ENCODE measurements around the gene GPR84.

GPR84 gene

DNA sequence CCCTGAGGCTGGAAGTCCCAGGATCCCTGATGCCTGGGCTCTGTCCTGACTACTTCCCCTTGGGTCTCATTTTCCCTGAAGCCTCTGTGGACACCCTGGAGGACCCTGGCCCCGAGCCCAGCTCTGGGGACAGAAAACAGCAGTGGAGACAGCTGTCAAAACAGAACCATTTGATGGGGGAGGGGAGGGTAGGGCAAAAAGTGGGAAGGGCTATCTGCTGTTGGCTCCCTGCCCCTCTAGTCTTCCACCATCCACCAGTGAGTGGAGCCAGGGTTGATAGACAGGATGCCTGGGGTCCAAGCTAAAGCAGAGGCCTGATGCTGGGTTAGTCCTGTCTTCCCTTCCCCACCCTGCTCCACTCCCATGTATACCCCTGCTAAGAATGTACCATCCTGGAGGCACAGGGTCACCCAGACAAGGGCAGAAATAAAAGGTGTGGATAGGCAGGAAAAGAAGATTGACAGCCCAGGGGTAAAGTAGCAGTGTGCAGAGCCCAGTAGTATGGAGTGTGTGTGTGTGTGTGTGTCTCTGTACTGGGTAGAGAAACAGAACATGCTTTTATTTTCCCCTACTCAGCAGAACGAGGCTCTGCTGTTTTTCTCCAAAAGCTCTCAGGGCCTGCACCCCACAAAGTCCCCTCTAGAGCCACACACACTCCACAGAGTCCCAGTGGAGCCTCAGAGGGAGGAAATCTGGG lies 10.4 kb upstream of the GPR84 start:
- no peak for DNase-seq (ENCODE audit: low read depth, low spot score)

DNA sequence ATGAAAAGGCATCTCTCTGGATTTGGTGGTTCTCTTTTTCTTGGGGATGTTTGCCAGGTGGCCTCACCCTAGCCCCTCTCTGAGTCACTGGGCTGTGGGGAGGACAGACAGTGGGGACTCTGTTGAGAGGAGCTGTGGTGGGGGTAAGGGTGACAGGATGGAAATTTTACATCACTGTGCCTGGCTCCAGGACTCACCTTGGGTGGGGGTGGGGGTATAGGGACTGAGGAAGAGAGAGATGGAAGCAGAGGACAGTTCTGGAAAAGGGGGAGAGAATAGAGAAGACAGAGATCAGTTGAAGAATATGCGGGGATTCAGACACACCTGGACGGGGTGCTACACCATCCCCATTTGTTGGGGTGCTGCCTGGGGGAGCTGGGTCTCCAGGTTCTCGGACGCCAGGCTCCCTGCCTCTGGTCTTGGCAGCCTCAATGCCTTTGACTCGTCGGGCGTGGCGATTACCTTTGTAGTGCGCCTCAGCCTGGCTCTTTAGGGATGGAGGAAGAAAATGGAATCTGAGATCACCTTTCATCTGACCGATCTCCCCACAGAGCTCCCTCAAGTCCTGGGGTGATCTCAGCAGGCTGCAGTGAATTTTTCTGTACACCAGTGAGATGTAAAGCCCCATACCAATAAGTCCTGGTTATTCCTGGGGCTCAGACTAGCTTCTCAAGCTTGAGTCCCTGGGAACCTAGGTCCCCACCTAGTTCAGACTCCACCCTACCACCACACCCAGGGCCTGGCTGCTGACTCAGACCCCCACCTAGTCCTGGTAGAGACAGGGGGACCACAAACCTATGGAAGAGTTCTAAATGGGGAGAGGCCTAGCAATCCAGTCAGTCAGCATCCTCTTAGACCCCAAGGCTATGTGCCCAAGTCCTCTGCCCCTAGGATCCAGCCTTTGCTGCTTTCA lies 9.6 kb upstream of the GPR84 start:
- DNase-seq (ENCODE audit: low read depth, low spot score) = no peak

DNA sequence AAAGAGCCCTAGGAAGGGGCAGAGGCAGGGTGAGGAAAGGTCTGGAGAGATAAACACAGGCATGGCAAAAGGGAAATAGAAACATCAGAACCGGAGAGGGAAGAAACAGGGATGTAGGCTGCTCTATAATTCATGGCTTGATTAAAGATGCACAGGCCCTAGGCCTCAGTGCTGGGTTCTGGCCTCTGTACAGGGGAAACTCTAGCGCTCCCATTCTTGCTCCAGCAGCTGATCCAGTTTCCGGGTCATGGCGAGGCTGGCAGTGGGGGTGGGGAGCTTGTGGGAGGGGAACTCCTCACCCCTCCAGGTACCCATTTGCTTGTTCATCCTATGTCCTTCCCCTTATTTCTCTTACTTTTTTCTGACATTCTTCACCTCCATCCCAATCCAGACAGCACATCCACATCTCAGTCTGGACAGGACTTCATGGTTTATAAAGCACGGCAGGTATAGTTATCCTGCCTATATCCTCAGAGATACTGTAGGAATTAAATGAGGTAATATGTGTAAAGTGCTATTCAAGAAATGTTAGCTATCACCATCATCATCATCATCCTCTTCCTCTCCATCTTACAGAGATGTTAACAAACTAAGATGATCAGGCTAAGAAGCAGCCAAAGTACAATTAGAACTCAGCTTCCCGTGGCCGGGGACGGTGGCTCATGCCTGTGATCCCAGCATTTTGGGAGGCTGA lies 8.0 kb upstream of the GPR84 start:
- no peak for DNase-seq (ENCODE audit: low read depth, low spot score)

DNA sequence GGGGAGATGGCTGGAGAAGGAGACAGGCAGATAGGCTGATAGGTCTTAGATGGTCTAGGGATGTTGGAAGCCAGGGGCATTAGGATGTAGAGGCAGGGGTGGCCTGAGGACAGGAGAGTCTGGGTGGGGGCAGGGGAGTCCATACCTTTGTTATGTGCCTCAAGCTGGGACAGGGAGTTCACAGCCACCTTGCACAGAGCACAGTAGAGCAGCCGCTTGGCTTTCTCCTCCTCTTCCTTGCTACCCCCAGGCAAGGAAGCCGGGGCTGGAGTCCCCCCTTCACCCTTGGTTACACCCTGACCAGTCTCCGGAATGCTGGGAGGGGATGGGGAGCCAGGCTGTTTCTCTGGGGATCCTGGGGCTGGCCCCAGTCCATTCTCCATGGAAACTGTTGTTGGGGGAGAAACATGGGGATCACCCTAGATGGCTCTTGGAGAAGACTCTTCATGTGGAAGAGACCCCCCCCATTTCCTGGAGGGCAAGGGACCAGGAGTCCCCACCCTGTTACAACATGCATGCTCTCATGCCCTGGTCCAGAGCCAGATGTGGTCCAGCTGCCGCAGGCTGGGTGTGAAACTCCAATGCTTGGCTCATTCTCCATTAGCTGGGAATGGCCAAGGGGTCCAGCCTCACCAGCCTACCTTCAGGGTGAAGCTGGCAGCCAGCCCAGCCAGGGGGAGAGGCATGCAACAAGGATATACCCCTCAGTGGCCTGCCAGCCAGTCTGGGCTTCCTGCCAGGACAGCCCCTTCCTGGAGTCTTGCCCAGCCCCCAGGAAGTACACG lies 7.2 kb upstream of the GPR84 start:
- no peak for DNase-seq (ENCODE audit: low read depth, low spot score)

DNA sequence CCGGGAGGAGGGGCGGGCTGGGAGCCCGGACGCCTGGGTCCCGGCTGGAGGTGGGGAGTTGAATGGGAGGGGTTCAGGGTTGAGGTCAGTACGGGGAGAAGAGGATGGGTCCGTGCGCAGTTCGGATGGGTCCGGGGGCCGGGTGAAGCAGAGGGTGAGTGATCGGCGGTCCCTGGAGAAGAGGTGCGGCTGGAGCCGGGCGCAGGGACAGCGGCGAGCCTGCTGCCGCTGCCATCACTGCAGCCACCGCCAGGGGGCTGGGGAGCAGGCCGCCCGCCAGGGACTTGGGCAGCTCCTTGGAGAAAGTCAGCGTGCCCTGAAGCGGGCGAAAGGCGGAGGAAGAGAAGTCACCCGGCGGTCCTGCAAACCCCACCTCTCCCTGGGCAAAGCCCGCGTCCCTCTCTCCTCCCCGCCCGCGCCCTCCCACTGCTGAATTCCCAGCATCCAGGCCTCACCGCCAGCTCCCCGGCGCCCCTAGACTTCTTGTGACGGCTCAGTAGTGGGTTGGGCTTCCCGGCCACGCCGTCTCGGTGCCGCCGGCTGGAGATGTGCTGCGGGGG lies 6.0 kb upstream of the GPR84 start:
- no peak for DNase-seq (ENCODE audit: low read depth, low spot score)

DNA sequence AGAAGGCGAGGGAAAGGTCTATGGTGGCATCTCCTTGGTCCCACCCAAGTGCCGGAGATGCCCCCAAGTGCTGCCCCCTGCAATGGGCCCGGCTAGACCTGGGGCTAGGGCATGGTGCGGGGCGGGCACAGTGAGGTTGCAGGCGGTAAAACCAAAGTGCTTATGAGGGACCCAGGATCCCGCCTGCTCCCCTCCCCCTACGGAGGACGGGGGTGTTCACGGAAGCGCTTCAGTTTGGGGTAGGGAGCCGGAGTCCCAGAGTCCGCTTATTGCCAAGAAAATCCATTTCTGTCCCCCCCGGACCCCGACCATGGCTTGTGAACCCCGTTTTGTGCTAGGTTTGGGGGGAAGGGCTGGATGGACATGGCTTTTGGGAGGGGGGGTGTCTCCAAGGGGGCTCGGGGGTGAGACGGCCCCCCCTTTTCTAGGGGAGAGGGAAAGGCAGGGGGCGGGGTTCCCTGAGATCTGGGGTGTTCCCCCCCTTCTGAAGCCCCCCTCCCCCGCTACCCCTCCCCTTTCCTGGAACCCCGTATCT lies 5.4 kb upstream of the GPR84 start:
- no peak for DNase-seq (ENCODE audit: low read depth, low spot score)

DNA sequence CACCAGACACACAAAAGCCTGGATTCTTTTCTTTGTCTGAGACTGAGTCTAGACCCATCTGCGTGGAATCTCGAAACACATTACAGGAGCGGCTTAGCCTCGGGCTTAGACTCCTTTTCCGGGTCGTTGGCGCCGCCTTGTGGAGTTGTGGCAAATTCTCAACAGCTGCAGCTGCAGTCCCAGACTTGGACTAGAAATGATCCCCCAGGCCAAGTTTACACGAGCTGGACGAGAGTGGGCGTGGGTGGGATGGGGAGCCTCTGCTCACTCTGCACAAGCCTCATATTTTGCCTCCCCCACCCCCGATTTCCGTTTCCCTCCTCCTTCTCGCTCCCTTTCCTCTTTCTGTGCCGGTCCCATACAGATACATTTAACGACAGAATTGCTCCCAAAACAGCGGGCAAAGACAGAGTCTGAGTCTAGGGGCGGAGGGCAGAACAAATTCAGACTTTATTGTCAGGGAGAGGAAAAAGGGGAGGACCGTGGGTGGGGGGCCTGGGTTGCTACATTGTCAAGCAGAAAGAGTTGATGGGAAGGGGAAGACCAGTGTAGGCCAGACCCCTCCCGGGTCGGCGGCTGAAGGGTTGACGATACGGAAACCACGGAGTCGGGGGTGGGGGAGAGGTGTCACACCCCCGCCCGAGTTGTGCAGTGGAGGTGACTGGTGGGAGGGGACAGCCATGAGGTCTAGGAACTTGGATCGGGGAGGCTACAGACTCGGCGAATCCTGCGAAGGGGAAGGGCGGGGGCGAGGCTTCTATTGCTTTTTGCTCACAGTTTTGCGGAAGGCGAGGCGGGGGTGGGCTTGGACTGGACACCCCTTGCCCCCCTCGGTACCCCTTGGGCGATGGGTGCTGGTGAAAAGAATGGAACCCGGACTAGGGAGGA lies 4.7 kb upstream of the GPR84 start:
- DNase-seq (ENCODE audit: low read depth, low spot score) = peak; percentile 85

DNA sequence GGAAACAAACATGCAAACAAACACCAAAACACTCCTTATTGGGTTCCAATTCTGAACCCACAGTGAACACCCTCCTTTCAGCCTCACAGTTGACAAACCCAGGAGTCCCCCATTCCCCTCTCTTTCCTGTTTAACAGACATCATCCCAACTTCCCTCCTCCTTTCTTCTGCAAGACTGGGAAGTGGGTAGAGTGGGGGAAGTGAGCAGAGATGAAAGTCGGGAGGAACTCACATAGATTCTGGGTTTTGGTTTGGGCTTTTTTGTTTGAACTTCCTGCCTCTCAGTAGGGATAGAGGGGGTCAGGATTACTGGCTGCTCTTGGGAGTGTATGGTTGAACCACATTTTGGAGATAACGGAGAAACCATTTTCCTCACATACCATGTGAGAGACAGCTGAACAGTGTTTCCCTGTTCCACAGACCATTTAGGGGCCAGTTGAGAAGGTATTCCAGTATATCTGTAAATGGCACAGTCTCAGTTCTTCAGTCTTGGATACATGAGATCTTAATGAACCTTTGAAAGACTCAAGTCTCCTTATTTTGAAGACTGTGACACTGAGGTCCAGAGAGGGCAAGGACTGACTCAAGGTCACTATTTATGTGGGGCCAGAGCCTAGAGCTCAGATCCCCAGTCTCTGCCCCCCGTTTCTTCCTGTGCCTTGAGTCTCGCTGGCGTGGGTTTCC lies 3.9 kb upstream of the GPR84 start:
- DNase-seq (ENCODE audit: low read depth, low spot score) = no peak

DNA sequence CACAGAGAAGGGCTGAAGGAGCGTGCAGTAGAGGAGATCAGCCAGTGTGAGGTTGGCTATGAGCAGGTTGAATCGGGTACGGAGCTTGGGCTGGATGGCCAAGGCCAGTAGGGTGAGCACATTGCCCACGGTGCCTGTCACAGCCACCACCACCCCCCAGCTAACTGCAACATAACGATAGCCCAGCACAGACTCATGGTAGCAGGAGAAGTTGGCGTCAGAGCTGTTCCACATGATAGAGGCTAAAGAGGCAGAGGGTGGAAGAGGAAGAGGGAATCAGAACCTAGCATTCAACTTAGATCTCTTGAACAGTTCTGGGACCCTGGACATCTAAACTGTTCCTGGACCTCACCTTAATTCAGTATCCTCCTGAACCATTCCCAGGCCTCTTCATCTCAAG lies 668 bp downstream of the GPR84 start:
- no peak for DNase-seq (ENCODE audit: low read depth, low spot score)

DNA sequence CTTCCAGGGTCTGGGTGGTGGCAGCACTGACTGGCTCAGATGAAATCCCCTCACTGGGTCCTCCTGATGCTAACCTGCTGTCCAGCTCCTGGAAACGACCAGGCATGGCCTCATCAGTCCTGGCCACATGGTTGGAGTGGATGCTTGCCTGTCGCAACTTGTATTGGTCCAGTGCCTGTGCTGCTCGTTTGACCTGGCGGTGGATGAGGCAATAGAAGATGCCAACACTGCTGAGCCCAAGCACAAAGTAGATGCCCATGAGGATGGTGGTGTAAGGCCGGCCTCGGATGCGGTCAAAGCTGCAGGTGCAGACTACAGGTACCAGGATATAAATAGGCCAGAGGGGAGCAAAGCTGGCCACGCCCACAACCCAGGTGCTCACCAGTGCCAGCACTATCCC lies 1.2 kb downstream of the GPR84 start:
- DNase-seq (ENCODE audit: low read depth, low spot score) = no peak

DNA sequence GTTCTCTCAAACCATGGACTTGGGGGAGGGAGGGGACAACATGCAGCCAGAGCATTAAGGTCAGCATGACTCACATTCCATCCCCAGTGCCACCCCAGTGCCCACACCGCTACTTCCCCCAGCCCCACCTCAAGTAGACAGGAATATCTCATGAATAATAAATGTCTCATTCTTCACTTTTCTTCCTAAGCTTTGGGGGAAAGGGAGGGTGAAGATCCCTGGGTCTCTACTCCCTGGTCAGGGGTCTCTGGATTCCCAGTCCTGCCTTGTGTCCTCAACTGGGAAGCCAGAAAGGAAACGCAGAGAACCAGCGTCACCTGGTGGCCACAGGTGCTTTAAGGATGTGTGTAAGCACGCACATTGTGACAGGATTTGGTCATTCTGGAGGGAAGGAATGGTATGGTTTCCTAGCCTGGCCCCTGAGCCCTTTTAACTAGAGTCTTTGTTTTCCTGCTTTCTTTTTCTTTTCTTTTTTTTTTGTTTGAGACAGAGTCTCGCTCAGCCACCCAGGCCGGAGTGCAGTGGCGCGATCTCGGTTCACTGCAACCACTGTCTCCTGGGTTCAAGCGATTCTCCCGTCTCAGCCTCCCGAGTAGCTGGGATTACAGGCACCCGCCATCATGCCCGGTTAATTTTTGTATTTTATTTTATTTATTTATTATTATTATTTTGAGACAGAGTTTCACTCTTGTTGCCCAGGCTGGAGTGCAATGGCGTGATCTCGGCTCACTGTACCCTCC lies 3.4 kb downstream of the GPR84 start:
- no peak for DNase-seq (ENCODE audit: low read depth, low spot score)

DNA sequence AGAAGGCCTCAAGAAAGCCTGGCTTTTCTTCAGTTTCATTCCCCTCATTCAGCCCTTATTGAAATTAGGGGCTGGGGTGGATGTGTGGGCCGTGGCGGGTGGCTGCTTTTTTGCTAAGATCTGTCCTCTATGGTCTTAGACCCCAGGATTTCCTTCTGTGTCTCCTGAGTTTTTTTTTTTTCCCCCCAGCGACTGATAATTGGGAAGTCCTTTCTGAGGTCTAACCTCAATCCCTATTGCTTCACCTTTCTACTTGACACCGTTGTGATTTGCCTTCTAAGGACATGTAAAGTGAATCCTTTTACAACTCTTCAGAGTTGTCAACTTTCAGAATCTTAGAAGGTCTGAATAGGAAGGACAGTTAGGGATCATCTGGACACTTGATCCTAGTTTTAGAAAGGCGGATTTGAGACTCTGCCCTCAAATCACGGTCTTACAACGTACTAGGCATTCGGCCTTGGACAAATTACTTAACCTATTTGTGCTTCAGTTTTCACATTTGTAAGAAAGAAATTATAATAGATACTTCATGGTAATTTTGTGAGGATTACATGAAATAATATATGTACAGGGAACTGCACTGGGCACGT lies 4.4 kb downstream of the GPR84 start:
- no peak for DNase-seq (ENCODE audit: low read depth, low spot score)

DNA sequence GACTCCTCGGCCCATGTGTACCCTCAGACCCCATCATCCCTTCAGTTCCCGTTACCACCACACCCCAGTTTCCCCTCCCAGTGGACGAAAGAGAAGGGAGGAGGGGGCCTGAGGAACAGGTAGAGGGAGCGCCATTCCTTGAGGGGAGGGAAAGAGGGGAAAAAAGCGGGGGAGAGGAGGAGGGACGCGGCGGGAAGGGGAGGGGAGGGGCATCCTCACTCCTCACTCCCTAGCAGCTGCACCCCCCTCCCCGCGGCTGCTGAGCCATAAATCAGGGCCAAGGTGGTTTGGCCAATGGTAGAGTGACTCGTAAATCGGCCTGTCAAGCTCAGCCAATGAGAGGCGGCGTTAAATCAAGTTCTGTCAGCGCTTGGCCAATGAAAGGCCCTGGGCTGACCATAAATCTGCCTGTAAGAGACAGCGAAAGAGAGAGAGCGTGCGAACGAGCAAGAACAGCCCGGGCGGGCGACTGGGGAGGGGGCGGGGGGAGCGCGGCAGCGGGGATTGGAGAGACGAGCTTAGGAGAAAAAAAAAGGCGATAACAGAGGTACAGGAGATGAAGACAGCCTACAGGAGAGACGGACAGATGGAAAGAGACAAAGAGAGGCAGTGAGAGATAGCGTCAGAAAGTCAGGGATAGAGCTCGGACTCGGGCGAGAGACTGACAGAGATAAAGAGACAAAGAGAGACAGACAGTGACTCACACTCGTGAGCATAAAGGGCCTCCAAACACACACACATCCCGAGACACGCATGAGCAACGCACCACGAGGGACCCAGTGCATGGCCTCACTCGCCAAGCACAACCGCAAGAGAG lies 5.1 kb downstream of the GPR84 start:
- DNase-seq (ENCODE audit: low read depth, low spot score) = peak; percentile 84

DNA sequence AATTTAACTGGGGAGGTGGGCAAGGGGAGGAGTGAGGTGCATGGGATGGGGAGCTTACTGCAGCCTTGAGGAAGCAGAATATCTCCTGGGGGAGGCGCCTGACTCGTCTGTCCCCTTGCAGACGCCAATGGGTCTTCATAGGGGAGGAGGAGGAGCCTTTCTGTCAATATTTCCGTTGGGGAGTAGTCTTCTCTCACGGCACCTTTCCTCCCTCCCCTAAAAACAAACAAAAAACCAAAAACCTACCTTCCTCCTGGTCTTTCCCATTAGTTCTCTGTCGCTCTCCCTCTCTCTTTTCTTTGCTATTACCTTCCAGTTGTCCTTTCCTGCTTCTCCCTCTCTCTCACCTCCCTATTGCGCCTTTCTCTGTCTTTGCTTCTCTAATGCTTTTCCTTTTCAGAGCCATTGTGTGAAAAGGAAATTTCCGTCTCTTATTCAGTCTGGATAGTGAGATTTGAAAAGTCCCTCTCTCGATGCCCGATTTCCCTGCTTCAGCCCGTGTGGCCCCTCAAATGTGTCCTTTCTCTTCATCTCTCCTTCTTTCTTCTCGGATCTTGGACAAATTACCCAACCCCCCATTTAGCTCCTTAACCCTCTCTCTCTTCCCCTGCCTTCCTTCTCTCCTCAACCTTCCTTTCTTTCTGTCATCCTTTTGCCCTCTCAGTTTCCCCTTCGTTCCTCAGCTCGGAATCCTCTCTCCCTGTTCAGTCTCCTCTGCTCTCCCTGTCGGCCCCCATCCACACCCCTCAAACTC lies 5.9 kb downstream of the GPR84 start:
- DNase-seq (ENCODE audit: low read depth, low spot score) = no peak

DNA sequence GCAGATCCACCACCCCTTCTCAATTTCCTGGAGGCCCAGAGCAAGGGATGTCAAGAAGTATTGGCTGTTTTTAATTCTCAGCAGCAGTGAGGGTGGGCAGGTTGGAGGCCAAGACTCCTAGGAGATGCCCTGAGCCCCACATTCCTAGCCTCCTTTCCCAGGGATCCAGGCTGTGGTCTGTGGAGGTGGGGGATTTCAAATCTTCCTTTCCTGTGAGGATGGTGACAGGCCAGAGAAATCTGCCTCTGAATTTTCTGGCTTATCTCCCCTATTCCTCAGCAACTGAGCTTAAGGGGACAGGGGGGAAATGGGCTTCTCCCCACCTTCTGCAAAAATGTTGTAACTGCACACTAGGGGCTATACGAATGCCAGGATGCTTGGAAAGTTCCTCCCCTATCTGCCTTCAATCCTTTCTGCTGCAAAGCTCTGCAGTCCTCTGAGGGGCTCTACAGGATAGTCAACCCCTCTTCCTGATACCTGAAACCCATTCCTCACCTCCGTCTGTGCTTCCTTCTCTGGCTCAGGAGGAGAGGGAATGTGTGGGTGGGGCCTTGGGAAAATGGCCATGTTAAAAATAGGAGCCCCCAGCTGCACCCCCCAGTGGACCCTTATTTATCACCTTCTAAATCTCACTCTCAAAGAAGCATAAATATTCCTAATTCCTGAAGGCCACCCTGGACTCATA lies 6.6 kb downstream of the GPR84 start:
- DNase-seq (ENCODE audit: low read depth, low spot score) = no peak

DNA sequence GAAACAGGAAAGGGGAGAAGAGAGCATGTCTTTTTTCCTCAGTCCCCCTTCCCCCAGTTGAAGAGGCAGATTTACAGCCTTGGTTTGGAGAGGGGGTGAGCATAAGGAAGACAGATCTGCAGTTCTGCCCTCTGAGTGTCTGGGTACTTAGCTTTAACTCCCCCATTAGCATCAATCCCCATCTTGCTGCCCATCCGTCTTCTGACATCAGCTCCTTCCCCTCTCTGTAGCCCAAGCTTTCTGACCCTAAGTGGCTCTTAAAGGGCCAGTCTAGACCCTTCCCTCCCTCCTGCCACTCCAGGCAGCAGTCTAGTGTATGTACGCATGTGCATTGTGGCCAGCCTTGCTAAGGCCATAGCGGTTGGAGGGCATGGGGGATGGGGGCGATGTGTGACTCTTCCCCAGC lies 7.3 kb downstream of the GPR84 start:
- DNase-seq (ENCODE audit: low read depth, low spot score) = no peak
